Nephron (organoid): ENCODE measurements around the gene NCOA5.

ENCODE experiments used
- H3K27ac Mint-ChIP-seq, 3 experiments: 2 replicates each; pipeline ENCODE4 v1.8.0; 2020; ENCODE audit warnings: mixed read lengths in 3 of 3, mild to moderate bottlenecking in 2 of 3, moderate library complexity in 1 of 3
- H3K27me3 Mint-ChIP-seq: 2 replicates; pipeline ENCODE4 v1.8.0; 2021; ENCODE audit warnings: low read depth, mild to moderate bottlenecking, moderate library complexity, mixed read lengths
- H3K36me3 Mint-ChIP-seq: 2 replicates; pipeline ENCODE4 v1.8.0; 2020; ENCODE audit warnings: low read depth, mixed read lengths
- H3K4me1 Mint-ChIP-seq: 2 replicates; pipeline ENCODE4 v1.8.0; 2020; ENCODE audit warnings: mixed read lengths
- H3K4me3 Mint-ChIP-seq, 3 experiments: 2 replicates each; pipeline ENCODE4 v1.8.0; 2020; ENCODE audit warnings: mild to moderate bottlenecking in 3 of 3, mixed read lengths in 3 of 3, moderate library complexity in 2 of 3
- H3K9me3 Mint-ChIP-seq: 2 replicates; pipeline ENCODE4 v1.8.0; 2020; ENCODE audit warnings: mixed read lengths
- TF ChIP-seq, protein P1 (sequence below), 3 experiments: fragments of 200-600 bp; sonication (generic); IDR thresholded peaks; one replicate each; pipeline ENCODE4 v1.5.0; 2021; ENCODE audit warnings: antibody characterized with exemption in 3 of 3; ENCODE audit not compliant: unreplicated experiment in 3 of 3

The NCOA5 gene

DNA sequence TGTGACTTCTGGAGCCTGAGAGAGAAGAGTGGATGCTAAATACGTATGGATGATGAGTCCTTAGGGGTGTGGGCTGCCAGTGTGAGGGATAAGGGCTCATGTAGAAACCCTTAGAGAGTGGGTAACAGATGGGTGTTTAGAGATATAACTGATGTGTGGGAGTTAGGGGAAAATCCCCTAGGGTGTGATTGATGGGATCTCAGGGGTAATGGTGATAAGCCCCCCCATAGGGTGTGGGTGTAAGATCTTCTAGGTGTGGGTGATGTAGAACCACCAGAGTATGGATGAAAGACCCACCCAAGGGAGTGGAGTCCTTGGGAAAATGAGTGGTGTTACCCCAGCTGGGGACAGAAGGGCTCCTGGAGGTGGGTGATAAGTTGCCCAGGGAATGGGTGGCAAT lies 34.5 kb downstream of the NCOA5 start:
- no peaks in the 10 kb centered on the region for H3K4me1 Mint-ChIP-seq
- peaks cover 18% of the 10 kb centered on the region for H3K36me3 Mint-ChIP-seq
- H3K4me3 Mint-ChIP-seq: no peak overlapping the region
- H3K27ac Mint-ChIP-seq: no peak overlapping the region
- no peaks in the 10 kb centered on the region for H3K9me3 Mint-ChIP-seq
- H3K27me3 Mint-ChIP-seq: peaks cover 60% of the 10 kb centered on the region
- TF ChIP-seq, protein P1, sequence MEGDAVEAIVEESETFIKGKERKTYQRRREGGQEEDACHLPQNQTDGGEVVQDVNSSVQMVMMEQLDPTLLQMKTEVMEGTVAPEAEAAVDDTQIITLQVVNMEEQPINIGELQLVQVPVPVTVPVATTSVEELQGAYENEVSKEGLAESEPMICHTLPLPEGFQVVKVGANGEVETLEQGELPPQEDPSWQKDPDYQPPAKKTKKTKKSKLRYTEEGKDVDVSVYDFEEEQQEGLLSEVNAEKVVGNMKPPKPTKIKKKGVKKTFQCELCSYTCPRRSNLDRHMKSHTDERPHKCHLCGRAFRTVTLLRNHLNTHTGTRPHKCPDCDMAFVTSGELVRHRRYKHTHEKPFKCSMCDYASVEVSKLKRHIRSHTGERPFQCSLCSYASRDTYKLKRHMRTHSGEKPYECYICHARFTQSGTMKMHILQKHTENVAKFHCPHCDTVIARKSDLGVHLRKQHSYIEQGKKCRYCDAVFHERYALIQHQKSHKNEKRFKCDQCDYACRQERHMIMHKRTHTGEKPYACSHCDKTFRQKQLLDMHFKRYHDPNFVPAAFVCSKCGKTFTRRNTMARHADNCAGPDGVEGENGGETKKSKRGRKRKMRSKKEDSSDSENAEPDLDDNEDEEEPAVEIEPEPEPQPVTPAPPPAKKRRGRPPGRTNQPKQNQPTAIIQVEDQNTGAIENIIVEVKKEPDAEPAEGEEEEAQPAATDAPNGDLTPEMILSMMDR (IDR thresholded peaks at IDR 0.05; ENCODE audit: unreplicated experiment in 3 of 3): no peak

DNA sequence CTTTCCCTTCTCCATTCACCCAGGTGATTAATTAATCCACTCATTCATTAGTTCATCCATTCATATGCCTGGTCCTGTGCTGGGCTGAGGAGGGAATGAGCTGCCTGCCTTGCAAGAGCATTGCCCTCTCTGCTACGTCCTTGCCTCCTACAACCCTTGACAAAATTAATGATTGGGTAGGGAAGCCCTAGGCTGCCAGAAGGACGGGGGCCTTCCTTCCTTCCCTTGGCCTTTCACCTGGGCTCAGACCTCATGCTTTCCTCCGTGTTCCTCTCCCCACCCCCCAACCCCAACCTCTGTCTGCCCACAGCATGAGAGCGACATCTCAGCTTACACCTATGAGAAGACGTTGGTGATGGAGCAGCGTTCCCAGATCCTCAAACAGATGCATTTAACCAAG lies 35.2 kb downstream of the NCOA5 start:
- no peaks in the 10 kb centered on the region for H3K4me1 Mint-ChIP-seq
- H3K36me3 Mint-ChIP-seq: peaks cover 11% of the 10 kb centered on the region
- no peaks in the 10 kb centered on the region for H3K9me3 Mint-ChIP-seq
- no peak overlapping the region for H3K4me3 Mint-ChIP-seq
- TF ChIP-seq, protein P1 (IDR thresholded peaks at IDR 0.05; ENCODE audit: unreplicated experiment in 3 of 3): no peak
- H3K27ac Mint-ChIP-seq: no peak overlapping the region
- peaks cover 54% of the 10 kb centered on the region for H3K27me3 Mint-ChIP-seq

DNA sequence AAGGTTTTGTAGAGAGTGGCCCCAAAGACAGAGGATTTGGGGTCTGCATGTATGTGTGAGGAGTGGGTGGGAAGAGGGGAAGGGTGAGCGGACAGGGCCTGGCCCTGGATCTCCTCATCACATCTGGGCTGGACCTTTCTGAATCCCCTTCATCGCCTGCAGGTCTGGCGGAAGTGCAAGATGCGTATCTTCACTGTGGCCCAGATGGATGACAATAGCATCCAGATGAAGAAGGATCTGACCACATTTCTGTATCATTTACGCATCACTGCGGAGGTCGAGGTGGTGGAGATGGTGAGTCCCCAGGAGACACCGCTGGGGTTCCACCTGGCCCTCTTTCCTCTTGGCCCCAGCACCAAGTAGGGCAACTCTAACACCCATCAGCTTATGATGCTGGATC lies 36.3 kb downstream of the NCOA5 start:
- Mint-ChIP-seq H3K27ac (no peak overlapping the region), H3K4me1 (no peaks in the 10 kb centered on the region), H3K36me3 (peaks cover 7% of the 10 kb centered on the region), H3K27me3 (peaks cover 49% of the 10 kb centered on the region), H3K9me3 (no peaks in the 10 kb centered on the region), H3K4me3 (no peak overlapping the region)
- TF ChIP-seq, protein P1 (IDR thresholded peaks at IDR 0.05; ENCODE audit: unreplicated experiment in 3 of 3): no peak

DNA sequence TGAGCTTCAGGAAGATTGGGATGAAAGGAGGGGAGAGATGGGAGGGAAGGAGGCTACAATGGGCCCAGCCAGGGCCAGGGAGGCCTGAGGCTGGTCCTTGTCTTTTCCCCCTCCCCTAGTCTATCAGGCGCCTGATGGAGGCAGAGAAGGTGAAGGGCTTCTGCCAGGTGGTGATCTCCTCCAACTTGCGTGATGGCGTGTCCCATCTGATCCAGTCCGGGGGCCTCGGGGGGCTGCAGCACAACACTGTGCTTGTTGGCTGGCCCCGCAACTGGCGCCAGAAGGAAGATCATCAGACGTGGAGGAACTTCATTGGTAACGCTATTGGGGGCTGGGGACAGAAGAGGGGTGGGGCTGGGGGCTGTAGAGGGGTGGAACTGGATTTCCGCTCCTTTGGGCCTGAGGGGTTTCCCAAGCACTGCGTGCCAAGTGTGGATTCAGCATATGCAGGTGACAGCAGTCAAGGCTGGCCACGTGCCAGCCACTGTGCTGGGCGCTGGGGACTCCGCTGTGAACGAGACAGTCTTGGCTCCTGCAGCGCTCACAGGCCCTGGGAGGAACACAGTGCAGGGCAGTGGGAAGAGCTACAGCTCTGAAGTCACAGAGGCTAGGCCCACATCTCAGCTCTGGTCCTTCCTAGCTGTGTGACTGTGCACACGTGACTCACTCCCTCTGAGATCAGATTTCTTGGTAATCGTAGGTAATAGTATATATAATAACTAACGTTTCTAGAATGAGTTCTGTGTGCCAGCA lies 38.0 kb downstream of the NCOA5 start:
- no peak overlapping the region for H3K27ac Mint-ChIP-seq
- TF ChIP-seq, protein P1 (IDR thresholded peaks at IDR 0.05; ENCODE audit: unreplicated experiment in 3 of 3): no peak
- H3K36me3 Mint-ChIP-seq: peaks cover 4% of the 10 kb centered on the region
- no peaks in the 10 kb centered on the region for H3K4me1 Mint-ChIP-seq
- H3K4me3 Mint-ChIP-seq: no peak overlapping the region
- H3K27me3 Mint-ChIP-seq: peaks cover 44% of the 10 kb centered on the region
- H3K9me3 Mint-ChIP-seq: no peaks in the 10 kb centered on the region

DNA sequence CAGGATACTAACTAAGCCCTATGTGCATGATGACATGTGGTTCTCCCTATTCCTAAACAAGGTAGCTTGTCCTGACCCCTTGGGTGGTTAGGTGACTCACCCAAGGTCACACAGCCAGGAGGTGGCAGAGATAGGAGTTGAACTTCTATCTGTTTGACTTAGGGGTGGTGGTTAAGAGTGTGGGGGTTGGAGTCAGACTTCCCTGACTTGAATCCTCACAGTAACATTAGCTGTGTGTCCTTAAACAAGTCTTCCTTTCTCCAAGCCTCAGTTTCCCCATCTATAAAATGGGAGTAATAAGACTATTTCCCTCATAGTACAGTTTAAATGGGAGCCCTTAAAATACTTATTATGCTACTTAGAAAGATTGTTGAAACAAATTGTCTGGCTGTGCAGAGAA lies 38.9 kb downstream of the NCOA5 start:
- Mint-ChIP-seq H3K27me3 (peaks cover 43% of the 10 kb centered on the region), H3K27ac (no peak overlapping the region), H3K4me1 (no peaks in the 10 kb centered on the region), H3K9me3 (no peaks in the 10 kb centered on the region), H3K36me3 (peaks cover 4% of the 10 kb centered on the region), H3K4me3 (no peak overlapping the region)
- TF ChIP-seq, protein P1 (IDR thresholded peaks at IDR 0.05; ENCODE audit: unreplicated experiment in 3 of 3): no peak

DNA sequence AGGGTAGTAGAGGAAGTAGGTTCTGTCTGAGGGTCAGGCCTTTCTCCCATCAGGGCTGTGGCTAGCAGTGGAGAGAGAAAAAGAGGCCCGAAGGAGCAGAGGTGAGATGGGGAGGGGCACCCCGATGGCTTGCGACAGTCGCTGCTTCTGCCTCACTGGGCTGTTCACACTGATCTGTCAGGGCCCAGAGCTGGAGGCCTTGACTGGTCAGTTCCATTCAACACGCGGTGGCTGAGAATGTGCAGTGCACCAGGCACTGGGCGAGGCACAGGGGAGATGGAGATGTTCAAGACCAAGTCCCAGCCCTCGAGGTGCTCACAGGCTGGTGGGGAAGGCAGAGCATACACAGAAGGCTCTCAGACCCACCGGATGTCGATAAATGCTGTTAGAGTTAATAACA lies 39.3 kb downstream of the NCOA5 start:
- TF ChIP-seq, protein P1 (IDR thresholded peaks at IDR 0.05; ENCODE audit: unreplicated experiment in 3 of 3): no peak
- no peaks in the 10 kb centered on the region for H3K4me1 Mint-ChIP-seq
- peaks cover 41% of the 10 kb centered on the region for H3K27me3 Mint-ChIP-seq
- H3K4me3 Mint-ChIP-seq: no peak overlapping the region
- peaks cover 4% of the 10 kb centered on the region for H3K36me3 Mint-ChIP-seq
- no peak overlapping the region for H3K27ac Mint-ChIP-seq
- no peaks in the 10 kb centered on the region for H3K9me3 Mint-ChIP-seq
